ENCODE measurements around the gene DDTL.
"Not testable (repeated sequence)": the region's sequence is repeated elsewhere in the genome, so short reads cannot be mapped to it uniquely, and the experiment has no call there.

Gene DDTL
- long read RNA-seq, donor 1, partial matches to known transcripts, result 130 of 447 reads
- long read RNA-seq, donor 1, other reads (novel, unspliced or antisense), result 316 of 447 reads
- long read RNA-seq, donor 2, result 0 reads
- long read RNA-seq, donor 3, partial matches to known transcripts, result 56 of 159 reads
- long read RNA-seq, donor 3, other reads (novel, unspliced or antisense), result 103 of 159 reads
- long read RNA-seq, donor 4, partial matches to known transcripts, result 8 of 8 reads
- long read RNA-seq, donor 4, other reads (novel, unspliced or antisense), result 0 of 8 reads
- long read RNA-seq, donor 5, partial matches to known transcripts, result 68 of 406 reads
- long read RNA-seq, donor 5, other reads (novel, unspliced or antisense), result 338 of 406 reads
- long read RNA-seq, donor 6, partial matches to known transcripts, result 0 of 278 reads
- long read RNA-seq, donor 6, other reads (novel, unspliced or antisense), result 278 of 278 reads
- long read RNA-seq, donor 7, partial matches to known transcripts, result 526 of 526 reads
- long read RNA-seq, donor 7, other reads (novel, unspliced or antisense), result 0 of 526 reads
- long read RNA-seq, donor 8, partial matches to known transcripts, result 52 of 269 reads
- long read RNA-seq, donor 8, other reads (novel, unspliced or antisense), result 217 of 269 reads

- not testable (repeated sequence) for DNase-seq
Observed at GRCh38 chr22:23966568-23966967, at the start of gene DDTL. DDTL (plus strand) TSS chr22:23966888; CDS start chr22:23966915, 27 bp downstream.

- not testable (repeated sequence) for DNase-seq
Observed at GRCh38 chr22:23920267-23920611, 46.4 kb upstream of the DDTL start.

GRCh38 chr22:23921586-23922201 is 45.0 kb upstream of the DDTL start:
- DNase-seq, result not testable (repeated sequence)

GRCh38 chr22:23922921-23923320 is 43.8 kb upstream of the DDTL start:
- DNase-seq, result no peak

- no peak for DNase-seq
Observed at GRCh38 chr22:23925020-23925606, 41.6 kb upstream of the DDTL start.

- DNase-seq, result no peak
Observed at GRCh38 chr22:23926561-23926960, 40.1 kb upstream of the DDTL start.

- no peak for DNase-seq
Observed at GRCh38 chr22:23938328-23939016, 28.2 kb upstream of the DDTL start.

GRCh38 chr22:23939017-23939357 is 27.7 kb upstream of the DDTL start:
- no peak for DNase-seq

GRCh38 chr22:23940166-23940565 is 26.5 kb upstream of the DDTL start:
- DNase-seq, result not testable (repeated sequence)

GRCh38 chr22:23947391-23947790 is 19.3 kb upstream of the DDTL start:
- not testable (repeated sequence) for DNase-seq

GRCh38 chr22:23949764-23950163 is 16.9 kb upstream of the DDTL start:
- not testable (repeated sequence) for DNase-seq

GRCh38 chr22:23951383-23951782 is 15.3 kb upstream of the DDTL start:
- DNase-seq, result not testable (repeated sequence)

- not testable (repeated sequence) for DNase-seq
Observed at GRCh38 chr22:23952794-23953405, 13.8 kb upstream of the DDTL start.

GRCh38 chr22:23953485-23953884 is 13.2 kb upstream of the DDTL start:
- DNase-seq, result not testable (repeated sequence)

GRCh38 chr22:23954193-23954990 is 12.3 kb upstream of the DDTL start:
- DNase-seq, result not testable (repeated sequence)

- DNase-seq, result not testable (repeated sequence)
Observed at GRCh38 chr22:23954991-23955305, 11.7 kb upstream of the DDTL start.

- DNase-seq, result not testable (repeated sequence)
Observed at GRCh38 chr22:23955886-23956285, 10.8 kb upstream of the DDTL start.

GRCh38 chr22:23956301-23956900 is 10.3 kb upstream of the DDTL start:
- peak; percentile 56 for DNase-seq

- not testable (repeated sequence) for DNase-seq
Observed at GRCh38 chr22:23961084-23961771, 5.5 kb upstream of the DDTL start, which contains the start of gene GSTT2B. GSTT2B (minus strand) TSS chr22:23961195; CDS start chr22:23961131, 64 bp downstream.

- not testable (repeated sequence) for DNase-seq
Observed at GRCh38 chr22:23966094-23966493, 594 bp upstream of the DDTL start.

All from right kidney (tissue), 9 donors.